HG03103 (cell line): Measurements from ENCODE around the gene FSTL4.

Source experiments
- ATAC-seq: cut with Tn5 transposase; IDR thresholded peaks from one replicate; pipeline ENCODE4 v1.9.1; 2021; ENCODE audit warnings: low read depth; ENCODE audit not compliant: unreplicated experiment

The FSTL4 gene

DNA sequence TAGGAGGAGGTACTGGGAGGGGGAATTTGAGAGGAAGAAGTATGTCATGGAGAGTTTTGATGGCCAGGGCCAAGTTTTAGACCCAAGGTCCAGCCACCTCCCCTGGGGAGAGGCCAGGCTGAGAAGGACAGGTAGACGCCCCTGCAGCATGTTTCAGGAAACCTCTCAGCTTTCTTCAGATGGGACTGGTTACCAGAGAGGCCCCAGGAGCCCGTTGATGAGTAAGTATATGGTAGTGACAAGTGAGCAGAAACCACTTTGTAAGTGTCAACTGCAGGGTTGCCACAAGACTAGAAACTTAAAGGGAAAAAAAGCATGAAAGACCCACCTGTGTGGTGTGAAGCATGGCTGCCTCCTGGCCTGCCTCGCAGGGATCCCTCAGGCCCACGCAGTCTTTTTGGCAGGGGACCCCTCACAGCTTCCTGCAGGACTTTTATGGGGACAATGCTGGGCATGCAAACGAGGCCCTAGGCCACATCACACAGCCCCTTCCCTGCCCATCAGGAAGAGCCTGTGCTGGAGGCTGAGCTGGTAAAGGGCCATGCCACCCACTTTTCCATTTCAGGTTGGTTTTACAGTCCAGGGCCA lies 255.9 kb downstream of the FSTL4 start:
- no peak for ATAC-seq

DNA sequence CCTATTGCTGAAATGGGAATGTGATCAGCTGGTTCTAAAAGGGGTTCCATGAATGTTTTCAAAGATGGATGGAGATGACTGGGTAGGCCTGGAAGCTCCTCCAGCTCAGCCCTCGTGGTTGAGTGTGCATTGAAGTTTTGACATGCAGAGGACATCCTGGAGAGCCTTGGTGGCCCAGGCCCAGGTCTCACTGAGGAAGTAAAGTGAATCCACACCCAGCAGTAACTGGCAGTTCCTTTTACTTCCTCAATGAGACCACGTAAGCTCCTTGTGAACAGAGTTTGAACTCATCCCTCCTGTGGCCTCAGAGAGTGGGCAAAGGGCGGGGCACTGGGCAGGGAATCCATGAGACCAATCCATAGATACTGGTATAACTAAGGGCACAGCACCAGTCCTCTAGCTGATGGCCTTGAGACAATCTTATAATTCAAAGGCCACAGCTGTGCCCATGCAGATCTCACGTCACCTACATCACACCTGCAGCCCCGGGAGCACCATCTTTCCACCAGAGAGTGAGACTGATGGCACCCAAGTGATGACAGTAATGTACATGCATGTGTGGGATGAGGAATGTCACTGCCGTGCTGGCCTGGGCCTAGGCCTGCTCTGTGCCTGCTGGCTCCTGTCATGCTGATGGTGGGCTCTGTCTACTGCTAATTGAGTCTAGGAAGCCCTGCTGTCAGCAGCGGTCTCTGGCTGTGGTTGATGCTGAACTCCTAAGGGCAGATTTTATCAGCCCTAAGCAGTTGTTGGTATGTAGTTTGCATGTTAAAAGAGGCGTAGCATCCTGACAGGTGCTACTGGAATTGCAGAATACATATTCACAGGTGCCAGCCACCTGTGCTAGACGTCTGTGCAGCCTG lies 257.8 kb downstream of the FSTL4 start:
- no peak for ATAC-seq

- ATAC-seq = no peak
These were observed 258.6 kb downstream of the FSTL4 start for GRCh38 chr5:133353741-133354140.

GRCh38 chr5:133348406-133348805 lies 263.9 kb downstream of the FSTL4 start:
- ATAC-seq = no peak

GRCh38 chr5:133347039-133347438 lies 265.3 kb downstream of the FSTL4 start:
- ATAC-seq = no peak

DNA sequence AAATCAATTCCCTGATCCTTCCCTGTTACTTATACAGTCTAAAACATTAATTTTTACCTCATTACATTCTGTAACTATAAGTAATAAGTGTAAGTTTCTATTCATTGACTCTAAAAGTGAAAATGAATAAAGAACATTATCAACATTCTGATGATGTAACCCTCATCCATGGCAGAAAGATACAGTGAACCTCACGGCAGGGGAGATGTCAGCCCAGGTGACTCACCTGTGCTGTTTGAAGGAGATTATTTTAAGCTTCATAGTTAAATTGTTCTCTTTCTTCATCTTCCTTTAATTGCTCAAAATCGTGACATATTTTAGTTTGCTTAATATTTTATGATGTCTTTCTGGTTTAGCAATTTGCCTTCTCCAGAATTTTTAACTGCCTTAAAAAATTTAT lies 268.1 kb downstream of the FSTL4 start:
- no peak for ATAC-seq

GRCh38 chr5:133343196-133343595 lies 269.1 kb downstream of the FSTL4 start:
- no peak for ATAC-seq

DNA sequence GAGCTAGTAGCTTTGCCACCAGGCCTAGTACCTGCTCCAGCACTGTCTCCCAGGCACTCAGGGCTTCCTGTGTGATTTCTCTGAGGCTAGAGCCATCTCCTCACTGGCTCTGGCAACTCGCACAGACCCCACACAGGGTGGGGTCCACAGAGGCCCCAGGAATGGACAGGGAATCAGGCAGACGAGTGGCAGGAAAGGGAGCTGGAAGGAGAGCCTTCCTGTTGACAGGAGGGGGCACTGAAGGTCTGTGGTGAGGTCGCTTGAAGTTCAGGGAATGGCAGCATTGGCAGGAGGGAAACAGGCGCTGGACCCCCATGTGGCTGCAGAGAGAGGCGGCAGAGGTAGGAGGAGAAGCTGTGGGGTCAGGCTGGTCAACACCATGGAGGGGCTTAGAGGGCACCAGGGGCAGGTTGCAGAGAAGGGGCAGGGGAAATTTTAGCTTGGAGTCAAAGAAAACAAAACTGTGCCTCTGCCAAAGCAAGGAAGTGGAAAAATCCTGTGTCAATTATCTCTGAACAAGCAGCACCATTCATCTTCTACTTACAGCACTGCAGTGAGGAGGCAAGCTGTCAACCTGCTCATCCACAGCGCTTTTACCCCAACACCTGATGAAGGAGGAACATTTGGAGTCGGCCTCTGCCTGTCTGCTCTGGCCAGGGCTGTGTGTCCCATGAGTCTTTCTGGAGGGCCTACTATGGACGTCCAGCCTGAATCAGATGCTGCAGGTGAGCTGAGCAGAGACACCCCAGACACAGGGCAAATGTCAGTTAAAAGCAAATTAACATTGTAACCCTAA lies 270.2 kb downstream of the FSTL4 start:
- no peak for ATAC-seq

DNA sequence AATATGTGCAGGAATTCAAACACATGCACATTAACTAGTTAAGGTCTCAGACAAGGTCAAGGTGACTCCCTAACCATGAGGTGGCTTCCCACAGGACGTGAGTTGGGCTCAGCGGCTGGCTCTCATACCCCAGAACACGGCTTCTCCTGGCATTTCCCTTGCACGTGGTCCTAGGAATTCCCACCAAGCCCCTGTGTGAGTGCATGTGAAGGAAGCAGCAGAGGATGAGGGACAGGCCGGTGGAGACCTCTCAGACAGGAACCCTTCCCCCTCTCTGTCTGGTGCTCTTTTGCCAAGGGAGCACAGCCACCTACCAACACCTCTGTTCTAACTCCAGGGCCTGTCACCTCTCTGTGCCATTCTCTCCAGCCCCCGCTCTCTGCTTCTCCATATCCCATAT lies 271.0 kb downstream of the FSTL4 start:
- no peak for ATAC-seq

DNA sequence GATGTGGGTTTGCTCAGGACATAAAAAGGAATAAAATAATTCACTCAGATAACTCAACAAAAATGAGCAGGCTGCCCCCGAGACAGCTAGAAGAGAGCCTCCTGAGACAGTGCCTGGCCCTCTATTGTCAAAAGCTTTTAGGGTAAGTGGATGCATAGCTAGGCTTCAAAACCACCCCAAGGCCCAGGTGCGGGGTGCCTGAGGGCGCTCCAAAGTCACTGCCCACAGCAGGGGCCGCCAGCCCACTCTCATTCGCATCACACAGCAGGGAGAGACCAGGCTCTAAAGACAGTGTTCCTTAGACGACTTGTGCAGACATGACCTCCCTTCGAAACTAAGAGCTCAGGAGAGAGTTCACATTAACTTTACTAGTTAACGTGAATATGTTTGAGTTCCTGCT lies 271.5 kb downstream of the FSTL4 start:
- no peak for ATAC-seq

DNA sequence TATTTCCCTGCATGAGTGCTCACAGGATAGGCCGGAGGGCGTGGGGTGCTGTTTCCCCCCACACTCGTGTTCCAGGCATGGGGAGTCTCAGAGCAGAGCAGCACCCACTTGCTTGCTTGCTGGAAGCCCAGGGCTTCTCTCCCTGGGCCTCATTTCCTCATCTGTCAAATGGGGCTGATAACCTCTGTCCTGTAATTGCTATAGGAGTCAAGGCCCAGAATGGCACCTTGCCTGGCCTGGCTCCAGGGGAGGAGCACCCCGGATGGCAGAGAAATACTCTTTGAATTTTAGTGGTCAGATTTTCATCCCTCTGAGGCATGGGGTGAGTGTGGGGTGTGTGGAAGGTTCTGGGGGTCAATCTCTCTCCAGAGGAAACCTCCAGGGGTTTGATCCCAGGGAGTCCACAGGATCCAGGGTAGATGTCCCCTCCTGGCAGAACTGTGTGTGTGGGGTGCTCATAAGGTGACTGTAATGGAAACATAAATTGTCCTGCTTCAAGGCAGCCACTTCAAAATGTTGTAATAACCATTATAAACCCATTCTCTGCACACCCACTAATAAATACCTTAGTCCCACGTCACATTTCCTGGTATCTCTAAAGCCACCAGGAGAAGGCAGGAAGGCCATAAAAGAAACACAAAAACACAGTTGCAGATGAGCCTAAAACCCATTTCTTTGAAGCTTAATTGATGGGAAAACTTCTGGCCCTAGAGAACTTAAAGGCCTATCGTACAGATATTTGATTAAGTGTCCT lies 272.2 kb downstream of the FSTL4 start:
- ATAC-seq = no peak

DNA sequence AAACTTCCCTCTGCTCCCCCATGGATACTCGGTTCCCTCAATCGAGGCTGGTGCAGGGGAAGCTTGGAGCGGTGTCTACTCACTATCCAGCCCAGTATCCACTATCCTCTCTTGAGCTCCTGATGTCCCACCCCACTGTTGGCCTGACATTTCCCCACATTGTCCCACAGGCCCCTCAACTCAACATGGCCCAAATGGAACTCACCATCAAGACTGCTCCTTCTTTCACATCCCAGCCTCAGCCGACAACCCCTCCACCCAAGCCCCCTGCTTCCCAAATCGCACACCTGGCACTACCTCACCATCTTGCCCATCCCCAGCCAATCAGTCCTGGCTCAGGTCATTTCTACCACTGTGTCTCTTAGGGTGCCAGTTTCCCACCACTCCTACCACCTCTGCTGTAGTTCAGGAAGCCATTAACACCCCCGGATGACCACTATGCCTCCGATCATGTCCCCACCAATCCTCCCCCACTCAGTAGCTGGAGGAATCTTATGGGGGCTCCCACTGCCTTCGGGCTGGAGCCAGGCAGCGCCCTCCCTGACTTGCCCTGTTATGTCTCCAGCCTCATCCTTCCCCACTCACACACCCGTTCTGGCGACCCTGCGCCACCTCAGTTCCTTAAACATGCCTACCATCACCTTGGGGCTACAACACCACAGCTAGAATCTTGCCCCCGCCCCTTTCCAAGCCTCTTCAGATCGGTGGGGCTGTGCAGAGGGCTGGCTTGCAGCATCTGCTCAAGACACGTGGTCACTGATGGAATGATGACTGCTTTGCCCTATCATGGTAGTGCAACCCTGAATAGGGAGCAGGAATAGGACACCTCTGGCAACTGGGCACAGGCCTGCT lies 273.6 kb downstream of the FSTL4 start:
- no peak for ATAC-seq

DNA sequence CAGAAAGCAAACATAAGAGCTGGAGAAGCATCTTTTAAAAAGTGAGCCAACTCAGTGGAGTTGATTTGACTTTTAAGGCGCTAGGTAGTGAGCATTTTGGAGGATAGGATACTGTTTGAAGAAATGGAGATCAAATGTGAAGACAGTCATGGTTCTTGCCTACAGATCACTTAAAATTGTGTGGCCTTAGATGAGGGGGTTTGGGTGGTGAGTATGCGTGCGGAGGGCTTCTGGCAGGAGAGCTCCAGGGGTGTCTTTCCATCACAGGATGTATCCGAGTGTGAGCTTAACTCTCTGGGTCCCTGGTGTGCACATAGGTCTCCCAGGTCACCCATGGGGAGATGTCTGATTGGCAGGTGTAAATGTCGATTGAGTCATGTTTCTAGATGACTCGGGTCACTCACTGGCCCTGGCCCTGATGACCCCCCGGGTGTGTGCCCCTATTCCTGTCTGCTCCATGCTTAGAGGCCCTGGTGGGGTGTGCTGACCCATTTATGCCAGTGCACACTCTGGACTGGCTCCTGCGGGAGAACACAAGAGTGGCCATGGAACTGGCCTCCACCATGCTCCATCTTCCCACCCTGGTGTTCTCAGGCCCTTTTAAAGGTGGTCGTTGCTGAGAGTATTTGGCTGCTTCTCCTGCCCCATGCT lies 274.4 kb downstream of the FSTL4 start:
- no peak for ATAC-seq

GRCh38 chr5:133336969-133337410 lies 275.4 kb downstream of the FSTL4 start:
- ATAC-seq = no peak

- ATAC-seq = no peak
These were observed 276.0 kb downstream of the FSTL4 start for GRCh38 chr5:133336121-133336968.

DNA sequence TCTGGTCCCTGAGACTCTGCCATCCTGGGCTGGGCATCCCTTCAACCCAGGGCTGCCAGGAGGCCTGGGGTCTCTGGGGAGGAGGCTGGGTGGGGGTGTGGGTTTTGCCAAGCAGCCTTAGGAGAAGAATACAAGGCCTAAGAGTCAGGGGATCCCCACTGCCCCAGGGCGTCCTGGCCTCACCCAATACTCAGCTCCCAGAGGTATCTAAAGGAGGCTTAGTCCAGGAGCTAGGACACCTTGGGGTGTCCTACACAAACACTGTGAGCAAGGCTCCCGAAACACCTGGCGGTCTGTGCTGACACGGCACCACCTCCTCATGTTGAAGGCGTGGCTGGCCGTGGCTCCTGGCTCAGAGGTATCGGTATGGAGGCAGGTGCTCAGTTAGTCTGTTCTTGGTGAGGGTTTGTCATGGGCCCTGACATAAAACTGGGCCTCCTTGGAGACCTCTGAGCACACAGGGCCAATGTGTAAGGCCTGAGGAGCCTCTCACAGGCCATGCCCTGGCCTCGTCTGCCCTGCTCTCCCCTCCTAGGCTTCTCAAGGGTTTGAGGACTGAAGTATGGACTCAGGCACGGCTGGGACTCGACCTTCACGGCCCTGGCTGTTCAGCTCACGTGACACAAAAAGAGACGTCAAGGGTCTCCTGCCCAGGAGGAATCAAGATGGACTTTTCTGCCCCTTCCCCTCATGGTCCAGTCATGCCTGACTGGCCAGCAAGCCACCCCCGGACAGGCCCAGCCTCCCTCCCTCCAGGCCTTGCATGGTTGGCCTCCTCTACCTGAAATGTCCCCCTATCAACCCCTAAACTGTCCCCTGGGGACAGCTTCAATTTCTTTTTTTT lies 277.3 kb downstream of the FSTL4 start:
- ATAC-seq = no peak

DNA sequence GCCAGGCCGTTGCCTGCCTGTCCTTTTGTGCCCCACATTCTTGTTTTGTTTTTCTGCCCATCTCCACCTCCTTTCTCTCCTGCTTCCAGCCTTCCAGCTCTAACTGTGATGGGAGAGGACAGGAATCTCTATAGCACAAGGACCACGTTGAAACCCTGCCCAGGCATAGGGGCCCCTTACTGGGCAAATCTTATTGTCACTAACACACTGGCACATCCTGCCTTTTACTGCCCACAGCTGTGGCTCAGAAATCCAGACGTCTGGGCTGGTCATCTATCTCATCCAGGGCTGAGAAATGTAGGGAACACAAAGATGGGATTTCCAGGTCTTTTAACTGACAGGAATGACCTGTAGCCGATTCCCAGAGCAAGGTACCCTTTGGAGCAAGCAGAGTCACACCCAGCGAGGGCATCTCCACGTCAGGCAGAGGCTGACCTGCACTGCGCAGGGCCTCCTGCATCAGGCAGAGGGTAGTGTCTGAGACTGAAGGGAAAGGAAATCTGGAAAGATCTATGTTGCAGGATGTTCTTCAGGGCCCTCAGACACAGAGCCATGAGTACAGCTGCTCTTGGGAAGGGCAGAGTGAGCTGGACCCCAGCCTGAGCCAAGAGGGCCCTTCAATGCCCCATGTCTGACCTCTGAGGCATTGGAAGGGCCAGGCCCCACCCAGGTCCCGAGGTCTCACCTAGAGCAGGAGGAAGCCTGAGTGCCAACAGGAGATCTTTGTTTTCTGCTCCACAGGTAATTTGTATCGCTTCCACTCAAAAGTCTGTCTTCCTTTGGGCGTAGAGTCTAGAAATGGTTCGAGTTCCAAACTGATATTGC lies 278.8 kb downstream of the FSTL4 start:
- no peak for ATAC-seq
